Effector memory CD4-positive, alpha-beta T cell (primary cell): ENCODE data around the gene TMX4.

Experiments
- DNase-seq, 3 donors: peaks; one replicate each; pipeline ENCODE4 v3.0.0-alpha.2; 2020
- H3K27ac ChIP-seq: 2 replicates; pipeline ENCODE4 v1.7.0; 2013; ENCODE audit warnings: mild to moderate bottlenecking, low read length, moderate library complexity; ENCODE audit not compliant: insufficient read depth, poor library complexity, severe bottlenecking
- H3K27me3 ChIP-seq: replicated peaks from 2 replicates; pipeline ENCODE4 v1.7.0; 2013; ENCODE audit warnings: mild to moderate bottlenecking, low read length; ENCODE audit not compliant: insufficient read depth, control insufficient read depth, poor library complexity, severe bottlenecking
- H3K36me3 ChIP-seq: 2 replicates; pipeline ENCODE4 v1.7.0; 2013; ENCODE audit warnings: mild to moderate bottlenecking, low read length, moderate library complexity; ENCODE audit not compliant: control insufficient read depth, insufficient read depth
- H3K4me1 ChIP-seq: 2 replicates; pipeline ENCODE4 v1.7.0; 2013; ENCODE audit warnings: low read length, mild to moderate bottlenecking; ENCODE audit not compliant: control insufficient read depth, insufficient read depth, poor library complexity, severe bottlenecking
- H3K4me3 ChIP-seq: 2 replicates; pipeline ENCODE4 v1.7.0; 2013; ENCODE audit warnings: low read length, low read depth, mild to moderate bottlenecking; ENCODE audit not compliant: insufficient read depth, poor library complexity, severe bottlenecking
- H3K9me3 ChIP-seq: 2 replicates; pipeline ENCODE4 v1.7.0; 2013; ENCODE audit warnings: mild to moderate bottlenecking, low read length, moderate library complexity; ENCODE audit not compliant: control insufficient read depth

TMX4 gene

GRCh38 chr20:7996898-7997297 lies 22.7 kb downstream of the TMX4 start:
- Histone ChIP-seq H3K4me3 (no peak overlapping the region), H3K36me3 (peaks cover 67% of the 10 kb centered on the region), H3K4me1 (no peaks in the 10 kb centered on the region), H3K27me3 (no peaks in the 10 kb centered on the region), H3K27ac (no peak overlapping the region), H3K9me3 (no peaks in the 10 kb centered on the region)
- DNase-seq, result no peak

- no peaks in the 10 kb centered on the region for H3K4me1 ChIP-seq
- no peaks in the 10 kb centered on the region for H3K27me3 ChIP-seq
- no peaks in the 10 kb centered on the region for H3K9me3 ChIP-seq
- no peak overlapping the region for H3K4me3 ChIP-seq
- DNase-seq, result no peak
- H3K36me3 ChIP-seq, result peaks cover 70% of the 10 kb centered on the region
- no peak overlapping the region for H3K27ac ChIP-seq
These were observed 24.8 kb downstream of the TMX4 start for GRCh38 chr20:7994809-7995208.

DNA sequence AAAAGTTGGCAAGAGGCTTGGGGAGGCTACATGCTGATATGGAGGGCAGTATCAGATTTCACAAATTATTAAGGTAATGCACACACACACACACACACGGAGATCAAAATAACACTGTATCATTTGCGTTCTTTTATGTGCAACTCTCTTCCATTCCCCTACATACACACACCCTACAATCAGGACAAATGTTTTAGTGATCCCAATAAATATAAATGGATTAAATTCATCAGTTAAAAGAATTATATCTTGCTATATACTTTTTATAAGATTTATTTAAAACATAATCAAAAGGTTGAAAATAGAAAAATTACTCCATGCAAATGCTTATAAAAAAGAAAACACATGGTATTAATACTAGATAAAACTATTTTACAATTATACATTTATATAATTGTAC lies 25.9 kb downstream of the TMX4 start:
- Histone ChIP-seq H3K9me3 (no peaks in the 10 kb centered on the region), H3K27me3 (no peaks in the 10 kb centered on the region), H3K4me1 (no peaks in the 10 kb centered on the region), H3K27ac (no peak overlapping the region), H3K36me3 (peaks cover 64% of the 10 kb centered on the region), H3K4me3 (no peak overlapping the region)
- DNase-seq, result no peak

DNA sequence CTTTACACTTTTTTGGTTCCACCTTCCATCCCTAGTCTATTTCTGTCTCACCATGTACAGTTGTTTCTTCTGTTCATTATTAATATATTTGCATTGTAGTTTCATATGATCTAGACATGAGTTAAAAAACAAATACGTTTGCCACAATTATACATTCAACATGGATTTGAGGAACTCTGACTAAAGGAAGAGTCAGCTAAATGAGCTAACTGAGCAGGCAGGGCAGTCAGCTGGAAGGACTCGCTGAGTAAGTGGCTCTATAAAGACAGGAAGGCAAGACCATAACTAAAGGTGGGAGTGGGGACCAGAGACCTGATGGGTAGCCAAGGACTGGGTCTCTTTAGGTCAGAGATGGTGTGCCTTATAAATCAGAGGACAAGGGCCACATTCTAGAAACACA lies 26.3 kb downstream of the TMX4 start:
- Histone ChIP-seq H3K36me3 (peaks cover 59% of the 10 kb centered on the region), H3K27ac (no peak overlapping the region), H3K4me1 (no peaks in the 10 kb centered on the region), H3K27me3 (no peaks in the 10 kb centered on the region), H3K4me3 (no peak overlapping the region), H3K9me3 (no peaks in the 10 kb centered on the region)
- no peak for DNase-seq

GRCh38 chr20:7990385-7990784 lies 29.2 kb downstream of the TMX4 start:
- no peaks in the 10 kb centered on the region for H3K4me1 ChIP-seq
- DNase-seq, result no peak
- no peaks in the 10 kb centered on the region for H3K27me3 ChIP-seq
- H3K36me3 ChIP-seq, result peaks cover 40% of the 10 kb centered on the region
- no peak overlapping the region for H3K27ac ChIP-seq
- H3K9me3 ChIP-seq, result no peaks in the 10 kb centered on the region
- no peak overlapping the region for H3K4me3 ChIP-seq

DNA sequence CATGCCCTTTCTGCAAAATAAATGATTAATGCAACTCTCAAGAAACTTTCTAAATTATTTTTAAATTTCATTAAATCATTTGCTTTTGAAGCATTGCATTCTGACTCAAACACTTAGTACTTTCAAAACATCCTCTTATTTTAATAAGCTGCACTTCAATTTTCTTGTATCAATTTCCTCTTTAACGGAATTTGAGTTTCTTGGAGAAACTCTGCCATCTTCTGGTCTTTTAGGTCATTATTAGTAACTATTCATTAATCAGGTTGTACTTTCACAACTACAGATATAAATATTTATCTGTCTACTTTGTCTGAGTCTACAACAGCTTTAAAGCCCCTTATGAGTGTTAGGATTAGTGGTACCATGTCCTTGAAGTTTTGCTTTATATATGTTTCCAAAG lies 30.2 kb downstream of the TMX4 start:
- H3K4me1 ChIP-seq, result no peaks in the 10 kb centered on the region
- DNase-seq, result no peak
- no peak overlapping the region for H3K4me3 ChIP-seq
- H3K27ac ChIP-seq, result no peak overlapping the region
- no peaks in the 10 kb centered on the region for H3K9me3 ChIP-seq
- no peaks in the 10 kb centered on the region for H3K27me3 ChIP-seq
- H3K36me3 ChIP-seq, result peaks cover 30% of the 10 kb centered on the region

DNA sequence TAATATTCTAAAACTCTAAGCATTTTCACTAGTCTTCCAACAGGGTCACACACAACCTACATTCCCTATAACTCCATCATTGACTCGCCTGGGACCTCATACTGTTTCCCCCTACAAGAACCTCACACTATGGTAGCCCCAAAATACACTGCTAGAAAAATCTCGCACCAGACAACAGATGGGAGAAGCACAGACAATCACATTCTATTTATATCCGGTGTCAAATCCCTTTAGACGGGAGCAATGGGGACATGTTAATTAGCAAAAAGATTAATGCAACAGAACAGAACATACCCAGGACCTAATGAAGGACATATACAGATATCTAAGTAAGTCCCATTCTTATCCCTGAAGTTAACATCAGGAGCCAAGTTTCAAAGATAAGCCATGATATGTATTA lies 33.6 kb downstream of the TMX4 start:
- H3K36me3 ChIP-seq, result peaks cover 42% of the 10 kb centered on the region
- no peak overlapping the region for H3K4me3 ChIP-seq
- H3K27ac ChIP-seq, result no peak overlapping the region
- H3K4me1 ChIP-seq, result no peaks in the 10 kb centered on the region
- DNase-seq, result no peak
- H3K9me3 ChIP-seq, result no peaks in the 10 kb centered on the region
- no peaks in the 10 kb centered on the region for H3K27me3 ChIP-seq

GRCh38 chr20:7984192-7984591 lies 35.4 kb downstream of the TMX4 start:
- Histone ChIP-seq H3K4me3 (no peak overlapping the region), H3K4me1 (no peaks in the 10 kb centered on the region), H3K36me3 (peaks cover 33% of the 10 kb centered on the region), H3K9me3 (no peaks in the 10 kb centered on the region), H3K27ac (no peak overlapping the region), H3K27me3 (no peaks in the 10 kb centered on the region)
- no peak for DNase-seq

DNA sequence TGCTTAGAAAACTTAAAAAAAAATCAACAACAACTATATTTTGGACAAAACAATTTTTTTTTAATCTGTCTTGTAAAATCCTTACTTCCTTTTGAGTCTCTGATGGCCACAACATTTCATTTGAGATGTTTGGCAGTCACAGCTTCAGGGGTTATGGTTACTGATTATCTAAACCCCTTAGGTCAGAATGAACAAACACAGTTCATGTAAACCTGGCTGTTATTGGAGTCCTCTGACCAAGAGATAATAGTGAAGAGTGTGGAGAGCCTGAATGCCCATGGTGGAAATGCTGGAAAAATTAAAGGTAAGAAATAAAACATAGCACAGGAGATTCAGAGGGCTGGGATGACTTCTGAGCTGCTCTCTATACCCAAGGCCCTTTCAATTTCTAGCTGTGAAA lies 38.2 kb downstream of the TMX4 start:
- no peak overlapping the region for H3K27ac ChIP-seq
- peaks cover 26% of the 10 kb centered on the region for H3K36me3 ChIP-seq
- no peak overlapping the region for H3K4me3 ChIP-seq
- H3K27me3 ChIP-seq, result no peaks in the 10 kb centered on the region
- DNase-seq, result no peak
- H3K9me3 ChIP-seq, result no peaks in the 10 kb centered on the region
- H3K4me1 ChIP-seq, result no peaks in the 10 kb centered on the region

DNA sequence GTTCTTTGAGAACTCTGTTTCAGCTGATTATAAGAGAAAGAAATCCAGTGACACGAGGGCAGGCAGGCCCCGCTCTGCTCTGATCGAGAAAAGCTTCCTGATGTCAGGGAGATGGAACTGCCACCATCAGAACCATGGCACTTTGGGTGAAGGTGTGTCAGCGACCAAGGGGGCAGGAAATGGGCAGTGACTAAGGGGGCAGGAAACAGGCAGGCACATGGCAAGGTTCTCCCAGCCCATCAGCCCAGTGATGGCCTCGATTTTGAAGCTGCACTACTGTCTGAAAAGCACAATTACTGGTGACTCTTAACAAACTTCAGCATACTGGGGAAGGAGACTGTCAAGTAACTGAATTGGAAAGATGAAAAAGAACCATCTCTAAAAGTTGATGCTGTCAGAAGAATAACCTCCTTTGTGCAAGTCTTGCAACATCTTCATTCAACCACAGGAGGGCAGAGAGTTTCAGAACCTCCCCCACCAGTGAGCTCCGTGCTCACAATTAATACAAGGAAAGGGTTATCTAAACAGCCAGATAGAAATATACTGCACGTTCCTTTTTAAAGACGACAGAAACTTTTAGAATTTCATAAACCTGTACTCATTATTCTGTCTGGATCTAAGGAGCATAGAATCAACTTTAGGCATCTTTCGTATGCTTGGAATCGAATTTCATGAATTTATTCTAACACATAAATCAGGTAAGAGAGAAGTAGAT lies 39.1 kb downstream of the TMX4 start:
- Histone ChIP-seq H3K36me3 (peaks cover 26% of the 10 kb centered on the region), H3K27ac (no peak overlapping the region), H3K9me3 (no peaks in the 10 kb centered on the region), H3K4me1 (no peaks in the 10 kb centered on the region), H3K4me3 (no peak overlapping the region), H3K27me3 (no peaks in the 10 kb centered on the region)
- no peak for DNase-seq
